ENCODE data around the gene SNX25.

Gene SNX25

DNA sequence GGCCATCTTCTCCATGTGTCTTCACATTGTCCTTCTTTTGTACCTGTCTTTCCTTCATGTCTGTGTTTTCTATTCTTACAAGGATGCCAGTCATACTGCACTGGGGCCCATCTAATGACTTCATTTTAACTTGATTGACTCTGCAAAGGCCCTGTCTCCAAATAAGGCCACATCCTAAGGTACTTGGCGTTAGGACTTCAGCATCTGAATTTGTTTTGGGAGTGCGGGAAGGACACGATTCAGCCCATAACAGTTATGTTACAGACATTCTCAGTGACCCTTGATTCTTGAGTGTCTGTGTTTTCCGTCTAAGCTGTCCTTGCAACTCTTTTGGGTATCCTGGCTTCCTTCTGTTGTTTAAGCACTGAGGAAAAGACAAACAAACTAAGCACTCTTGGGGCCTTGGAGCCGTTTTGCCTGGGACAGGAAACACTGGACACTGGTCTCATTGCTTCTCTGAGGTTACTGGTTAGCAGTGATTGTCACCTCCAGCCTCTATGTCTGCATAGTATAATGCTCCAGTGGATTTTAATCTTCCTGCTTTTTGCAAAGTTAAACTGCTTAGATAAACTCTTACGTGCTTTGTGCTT lies 80.7 kb downstream of the SNX25 start:
- TF ChIP-seq, protein P1, sequence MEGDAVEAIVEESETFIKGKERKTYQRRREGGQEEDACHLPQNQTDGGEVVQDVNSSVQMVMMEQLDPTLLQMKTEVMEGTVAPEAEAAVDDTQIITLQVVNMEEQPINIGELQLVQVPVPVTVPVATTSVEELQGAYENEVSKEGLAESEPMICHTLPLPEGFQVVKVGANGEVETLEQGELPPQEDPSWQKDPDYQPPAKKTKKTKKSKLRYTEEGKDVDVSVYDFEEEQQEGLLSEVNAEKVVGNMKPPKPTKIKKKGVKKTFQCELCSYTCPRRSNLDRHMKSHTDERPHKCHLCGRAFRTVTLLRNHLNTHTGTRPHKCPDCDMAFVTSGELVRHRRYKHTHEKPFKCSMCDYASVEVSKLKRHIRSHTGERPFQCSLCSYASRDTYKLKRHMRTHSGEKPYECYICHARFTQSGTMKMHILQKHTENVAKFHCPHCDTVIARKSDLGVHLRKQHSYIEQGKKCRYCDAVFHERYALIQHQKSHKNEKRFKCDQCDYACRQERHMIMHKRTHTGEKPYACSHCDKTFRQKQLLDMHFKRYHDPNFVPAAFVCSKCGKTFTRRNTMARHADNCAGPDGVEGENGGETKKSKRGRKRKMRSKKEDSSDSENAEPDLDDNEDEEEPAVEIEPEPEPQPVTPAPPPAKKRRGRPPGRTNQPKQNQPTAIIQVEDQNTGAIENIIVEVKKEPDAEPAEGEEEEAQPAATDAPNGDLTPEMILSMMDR (IDR thresholded peaks at IDR 0.05; ENCODE audit: insufficient read depth, missing control alignments), result no peak
- no peak for DNase-seq (ENCODE audit: insufficient read length, low spot score)
- FAIRE-seq, result no peak

GRCh38 chr4:185290656-185291055 lies 81.3 kb downstream of the SNX25 start:
- TF ChIP-seq, protein P1 (IDR thresholded peaks at IDR 0.05; ENCODE audit: insufficient read depth, missing control alignments), result no peak
- DNase-seq (ENCODE audit: insufficient read length, low spot score) (no peak), FAIRE-seq (no peak)

GRCh38 chr4:185293202-185293601 lies 83.8 kb downstream of the SNX25 start:
- TF ChIP-seq, protein P1 (IDR thresholded peaks at IDR 0.05; ENCODE audit: insufficient read depth, missing control alignments), result no peak
- FAIRE-seq (no peak), DNase-seq (ENCODE audit: insufficient read length, low spot score) (no peak)

DNA sequence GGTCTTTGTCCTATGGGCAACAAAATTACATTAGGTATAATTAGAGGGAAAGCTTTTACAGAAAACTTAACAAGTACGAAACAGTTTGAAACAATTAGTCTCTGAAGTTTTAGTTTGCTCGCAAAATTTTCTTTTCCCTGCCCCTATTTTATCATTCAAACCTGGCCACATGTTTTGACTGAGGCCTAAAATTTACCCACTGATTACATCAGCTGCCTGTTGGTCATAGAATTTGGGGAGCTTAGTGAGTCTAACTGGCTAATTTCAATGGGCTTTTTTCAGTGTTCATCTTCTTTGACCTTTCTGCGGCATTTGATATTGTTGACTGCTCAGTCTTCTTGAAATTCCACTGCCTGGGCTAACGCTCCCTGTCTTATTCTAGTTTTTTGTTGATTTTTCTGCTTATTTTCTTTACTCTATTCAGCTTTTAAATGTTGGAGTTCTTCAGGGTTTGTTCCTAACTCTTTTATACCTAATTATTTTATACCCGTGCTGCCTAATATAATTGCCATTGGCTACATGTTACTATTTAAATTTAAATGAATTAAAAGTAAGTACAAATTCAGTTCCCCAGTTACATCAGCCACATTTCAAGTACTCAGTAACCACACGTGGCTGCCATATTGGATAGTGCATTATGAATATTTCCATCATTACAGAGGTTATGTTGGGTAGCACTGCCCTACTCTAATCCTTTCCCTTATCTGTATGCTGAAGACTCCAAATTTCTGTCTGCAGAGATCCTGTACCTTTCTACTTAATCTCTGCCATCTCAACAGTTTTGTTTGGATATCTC lies 87.5 kb downstream of the SNX25 start:
- TF ChIP-seq, protein P1 (IDR thresholded peaks at IDR 0.05; ENCODE audit: insufficient read depth, missing control alignments), result no peak
- DNase-seq (ENCODE audit: insufficient read length, low spot score) (no peak), FAIRE-seq (no peak)

GRCh38 chr4:185298728-185299430 lies 89.5 kb downstream of the SNX25 start:
- TF ChIP-seq, protein P1 (IDR thresholded peaks at IDR 0.05; ENCODE audit: insufficient read depth, missing control alignments), result no peak
- DNase-seq (ENCODE audit: insufficient read length, low spot score), result no peak
- FAIRE-seq, result no peak

DNA sequence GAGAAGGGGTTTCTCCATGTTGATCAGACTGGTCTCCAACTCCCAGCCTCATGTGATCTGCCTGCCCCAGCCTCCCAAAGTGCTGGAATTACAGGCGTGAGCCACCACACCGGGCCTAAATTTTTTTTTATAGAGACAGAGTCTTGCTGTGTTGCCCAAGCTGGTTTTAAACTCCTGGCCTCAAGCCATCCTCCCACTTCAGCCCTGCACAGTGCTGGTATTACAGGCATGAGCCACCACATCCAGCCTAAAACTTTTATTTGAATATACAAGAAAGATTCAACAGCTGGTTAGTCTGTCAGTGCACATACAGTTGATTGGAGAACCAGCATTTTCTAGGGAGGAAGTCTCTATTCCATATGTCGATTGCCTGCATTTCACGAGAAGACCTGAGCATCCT lies 95.1 kb downstream of the SNX25 start:
- TF ChIP-seq, protein P1 (IDR thresholded peaks at IDR 0.05; ENCODE audit: insufficient read depth, missing control alignments), result no peak
- DNase-seq (ENCODE audit: insufficient read length, low spot score), result no peak
- FAIRE-seq, result no peak
